Transverse colon (tissue), 4 donors: ENCODE data around the gene GAR1. TPM values are rescaled to one million over a fixed set of nuclear protein-coding genes. Genes with fewer than 3 reads are reported as not detected.
A peak's percentile ranks its signal among the peaks of the same experiment; 100 is the strongest.
"Not testable (repeated sequence)": the region's sequence is repeated elsewhere in the genome, so short reads cannot be mapped to it uniquely, and the experiment has no call there.

Experiments used
- DNase-seq: peaks from one replicate; pipeline ENCODE4 v3.0.0-alpha.2; 2019
- H3K27ac ChIP-seq, 4 donors: fragments of 200-600 bp; sonication (generic); 2 replicates each; pipeline ENCODE4 v1.5.1; 2016 to 2018; ENCODE audit warnings: inconsistent platforms in 4 of 4
- H3K27me3 ChIP-seq: fragments of 200-600 bp; sonication (generic); 2 replicates; pipeline ENCODE4 v1.5.1; 2017; ENCODE audit warnings: inconsistent platforms
- H3K36me3 ChIP-seq, 4 donors: fragments of 200-600 bp; sonication (generic); 2 replicates each; pipeline ENCODE4 v1.5.1; 2017 to 2019; ENCODE audit warnings: inconsistent platforms in 4 of 4
- H3K4me1 ChIP-seq, 4 donors: fragments of 200-600 bp; sonication (generic); 2 replicates each; pipeline ENCODE4 v1.5.1; 2017 to 2020; ENCODE audit warnings: inconsistent platforms in 4 of 4
- H3K4me3 ChIP-seq, 4 donors: fragments of 200-600 bp; sonication (generic); 1 replicate in 1 of 4; 2 replicates in 3 of 4; pipeline versions ENCODE4 v1.5.1 to v1.6.1; 2017 to 2019; ENCODE audit warnings: inconsistent platforms in 4 of 4
- H3K9me3 ChIP-seq, 2 donors: fragments of 200-600 bp; sonication (generic); 2 replicates each; pipeline ENCODE4 v1.5.1; 2017 to 2019; ENCODE audit warnings: inconsistent platforms in 2 of 2
- CTCF ChIP-seq, 5 experiments: fragments of 200-600 bp in 3 of 5; fragments of 450-650 bp in 2 of 5; sonication (generic) in 3 of 5; IDR thresholded peaks; 1 replicate in 2 of 5; 2 replicates in 3 of 5; pipeline ENCODE4 v1.5.1; 2016 to 2017; ENCODE audit warnings: antibody characterized with exemption in 5 of 5, inconsistent platforms in 3 of 5, mild to moderate bottlenecking in 2 of 5, moderate library complexity in 1 of 5
- EP300 ChIP-seq: sonication (generic); formaldehyde crosslinking; IDR thresholded peaks from one replicate; pipeline ENCODE4 v1.6.1; 2017; ENCODE audit warnings: antibody characterized with exemption, low read depth
- POLR2A ChIP-seq: fragments of 450-650 bp; IDR thresholded peaks from one replicate; pipeline ENCODE4 v1.6.1; 2016; ENCODE audit warnings: antibody characterized with exemption, mild to moderate bottlenecking, moderate library complexity
- POLR2AphosphoS5 ChIP-seq, 3 donors: sonication (generic); formaldehyde crosslinking; IDR thresholded peaks; one replicate each; pipeline ENCODE4 v1.6.1; 2016; ENCODE audit warnings: antibody characterized with exemption in 3 of 3
- WGBS, 2 donors: methylation state at CpG; one replicate each; pipeline ENCODE4 v1.1.5; 2018; ENCODE audit warnings: low coverage in 1 of 2; 5-methylcytosine and 5-hydroxymethylcytosine counted together
- in situ Hi-C, 4 donors: fragments of 200-750 bp; cut with MboI; loops; one replicate each; pipeline versions ENCODE4 v1.15.0 to v1.15.1; 2017; ENCODE audit warnings: low sequenced_read_pairs in 3 of 4, low pct_ligation_motif_present in 1 of 4, low pct_unique_long_range_greater_than_20kb in 1 of 4
- intact Hi-C: fragments of 100-400 bp; cut with DNase I; formaldehyde crosslinking; loops from one replicate; pipeline ENCODE4 v1.15.1; 2023; ENCODE audit warnings: low total_unique reads
- total RNA-seq, 4 donors: library from RNA; depleted of rRNA; stranded (reverse); fragments of >200 nt; gene quantifications; one replicate each; pipeline ENCODE4 v1.1.0, GENCODE V29; 2016

Gene GAR1
- 1 to 10 TPM in 3 of 4 donors, not detected in 1; 1.9 to 8.3 (median 5.3) TPM for total RNA-seq

DNA sequence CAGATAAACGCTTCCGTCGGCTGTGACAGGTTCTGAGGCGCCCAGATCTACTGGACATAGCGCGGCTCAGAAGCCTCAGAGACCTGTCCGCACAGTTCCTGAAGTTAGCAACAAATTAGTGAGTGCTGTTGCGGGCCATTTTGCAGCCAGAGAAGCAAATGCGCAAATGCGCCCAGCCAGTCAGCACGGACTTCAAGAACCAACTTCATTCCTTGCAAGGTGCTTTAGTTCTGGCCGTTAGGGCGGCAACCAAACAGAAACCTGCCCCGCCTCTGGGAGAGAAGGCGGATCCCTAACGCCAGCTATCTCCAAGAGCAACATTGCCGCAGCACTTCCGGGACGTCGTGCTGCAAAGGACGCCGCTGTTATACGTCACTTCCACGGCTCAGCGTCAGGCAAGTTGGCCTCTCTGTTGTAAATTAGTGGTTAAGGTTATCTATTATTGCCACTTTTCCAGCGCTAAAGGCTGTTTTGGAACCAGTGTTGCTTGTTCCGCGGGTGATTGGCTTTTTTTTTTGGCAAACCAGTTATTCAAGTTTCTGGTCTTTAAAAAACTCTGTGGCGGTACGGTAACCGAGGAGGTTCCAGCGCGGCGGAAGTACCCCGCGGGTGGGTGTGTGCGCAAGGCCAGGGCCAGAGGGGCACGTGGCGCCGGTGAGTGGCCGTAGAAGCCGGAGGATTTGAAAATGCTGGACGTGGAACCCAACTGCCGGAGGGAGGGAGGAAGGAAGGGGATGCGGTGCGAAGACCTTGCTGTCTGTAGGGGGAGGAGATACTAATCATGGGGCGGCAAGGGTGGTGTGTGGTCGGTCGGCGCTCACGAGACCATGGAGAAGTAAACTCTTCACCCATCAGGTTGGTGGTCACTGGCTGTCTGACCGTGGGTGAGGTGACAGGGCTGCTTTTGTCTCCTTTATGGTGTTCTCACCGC is at the start of gene GAR1:
GAR1 (plus strand) TSS at position 612 of the 931 bp plus-strand sequence. CDS start 403 bp downstream, outside the sequence.
- H3K4me3 ChIP-seq, result peak within 1 kb of the TSS; percentile 40 to 77 (median 66)
- DNase-seq, result peak; percentile 95
- in situ Hi-C loops (loop anchor here (10.0 to 25.0 kb wide), 6 partner anchors 91 to 1178 kb away; partner anchors contain the start of genes CASP6 (in 2 of the 4) and MCUB (in 1 of the 4)), intact Hi-C loops (loop anchor here (10.0 kb wide), 2 partner anchors 111 to 391 kb away; partner anchors contain the start of gene CASP6)
- H3K27me3 ChIP-seq, result no peaks in the 10 kb centered on the region
- H3K27ac ChIP-seq, result peak within 1 kb of the TSS; percentile 78 to 91 (median 86)
- H3K9me3 ChIP-seq, result no peaks in the 10 kb centered on the region
- whole genome bisulfite sequencing, 2 donors, result 0% methylated on average over 6 to 53 of the region's 53 CpGs
- H3K36me3 ChIP-seq, result no peaks in the 10 kb centered on the region
- peaks cover 9 to 30% (median 21%) of the 10 kb centered on the region in 4 donors for H3K4me1 ChIP-seq
- TF ChIP-seq CTCF (IDR thresholded peaks at IDR 0.05), result no peak
- TF ChIP-seq EP300, result peak; percentile 26
- TF ChIP-seq POLR2AphosphoS5 (IDR thresholded peaks at IDR 0.05), result peak; percentile 71 to 93 (median 91)
- TF ChIP-seq POLR2A, result peak; percentile 87

GRCh38 chr4:109782092-109782491 is 33.5 kb upstream of the GAR1 start:
- in situ Hi-C loops, DNase-seq, H3K4me1 ChIP-seq, H3K27ac ChIP-seq, H3K9me3 ChIP-seq, H3K4me3 ChIP-seq, H3K27me3 ChIP-seq, intact Hi-C loops, H3K36me3 ChIP-seq: not testable (repeated sequence)
- 75 to 79% methylated on average over 1 to 2 of the region's 2 CpGs for whole genome bisulfite sequencing, 2 donors

DNA sequence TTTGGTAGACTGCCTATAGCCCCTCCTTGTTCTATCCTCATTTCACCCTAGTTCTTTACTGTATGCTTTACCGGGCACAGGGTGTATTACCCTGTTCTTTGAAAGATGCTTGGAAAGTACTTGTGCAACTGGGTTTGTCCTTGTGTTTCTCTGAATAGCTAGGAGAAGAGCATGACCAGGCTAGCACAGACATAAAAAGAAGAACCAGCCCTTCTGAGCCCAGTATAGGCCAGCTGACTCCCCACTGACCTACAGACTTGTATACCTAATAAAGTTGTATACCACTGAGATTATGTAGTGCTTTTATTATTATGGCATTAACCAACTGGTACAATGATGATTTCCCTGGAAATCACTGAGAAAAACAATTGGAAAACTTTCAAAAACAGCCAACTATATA is 28.7 kb upstream of the GAR1 start:
- no peak for TF ChIP-seq POLR2AphosphoS5 (IDR thresholded peaks at IDR 0.05)
- no peak for TF ChIP-seq POLR2A
- no peak for TF ChIP-seq EP300
- TF ChIP-seq CTCF (IDR thresholded peaks at IDR 0.05), result no peak
- peaks cover 0 to 5% of the 10 kb centered on the region in 2 donors for H3K9me3 ChIP-seq
- no peaks in the 10 kb centered on the region for H3K36me3 ChIP-seq
- WGBS, 2 donors, result 80 to 90% methylated on average over 1 of the region's 1 CpG
- intact Hi-C loops, result no loop called here
- H3K27ac ChIP-seq, result no peak overlapping the region
- DNase-seq, result no peak
- H3K27me3 ChIP-seq, result no peaks in the 10 kb centered on the region
- in situ Hi-C loops, result no loop called here
- no peaks in the 10 kb centered on the region for H3K4me1 ChIP-seq
- no peak overlapping the region for H3K4me3 ChIP-seq

- no peak overlapping the region for H3K4me3 ChIP-seq
- no peak overlapping the region for H3K27ac ChIP-seq
- no peak for TF ChIP-seq POLR2A
- no peak for TF ChIP-seq CTCF (IDR thresholded peaks at IDR 0.05)
- no peak for TF ChIP-seq POLR2AphosphoS5 (IDR thresholded peaks at IDR 0.05)
- TF ChIP-seq EP300, result no peak
- H3K27me3 ChIP-seq, result no peaks in the 10 kb centered on the region
- 63 to 78% methylated on average over 1 of the region's 1 CpG for WGBS, 2 donors
- no peaks in the 10 kb centered on the region for H3K4me1 ChIP-seq
- no peak for DNase-seq
- in situ Hi-C loops, result no loop called here
- H3K9me3 ChIP-seq, result peaks cover 0 to 5% of the 10 kb centered on the region in 2 donors
- H3K36me3 ChIP-seq, result no peaks in the 10 kb centered on the region
- intact Hi-C loops, result no loop called here
Measured at GRCh38 chr4:109787807-109788206, 27.8 kb upstream of the GAR1 start.
